Gastrocnemius medialis (tissue), 4 donors: Measurements from ENCODE around the gene ATP9B.

Experiments
- CTCF ChIP-seq, 5 experiments: fragments of 450-650 bp in 3 of 5; fragments of 200-600 bp in 2 of 5; sonication (generic) in 2 of 5; IDR thresholded peaks in 4 of 5; conservative IDR thresholded peaks in 1 of 5; 1 replicate in 4 of 5; 2 replicates in 1 of 5; pipeline ENCODE4 v1.5.1; 2016 to 2019; ENCODE audit warnings: antibody characterized with exemption in 5 of 5, mild to moderate bottlenecking in 3 of 5, moderate library complexity in 3 of 5
- POLR2A ChIP-seq, 2 donors: fragments of 450-650 bp; IDR thresholded peaks; one replicate each; pipeline ENCODE4 v1.6.1; 2017; ENCODE audit warnings: antibody characterized with exemption in 2 of 2, mild to moderate bottlenecking in 2 of 2, moderate library complexity in 2 of 2

GRCh38 chr18:79275992-79276391, 206.8 kb downstream of the ATP9B start:
- no peak for TF ChIP-seq CTCF (IDR thresholded peaks at IDR 0.05 in 4 of 5, conservative IDR thresholded peaks at IDR 0.05 in 1 of 5)
- TF ChIP-seq POLR2A (IDR thresholded peaks at IDR 0.05) = no peak
